NT2/D1 (cell line): ENCODE results near the gene MEOX2.

Experiments
- YY1 ChIP-seq: IDR thresholded peaks from 2 replicates; pipeline ENCODE4 v1.6.1; 2011; ENCODE audit not compliant: insufficient read length, insufficient read depth
- ZNF274 ChIP-seq: IDR thresholded peaks from 2 replicates; pipeline ENCODE4 v1.6.1; 2011; ENCODE audit warnings: mild to moderate bottlenecking, low read depth, low read length

- TF ChIP-seq ZNF274 (no peak), YY1 (no peak)
Observed at GRCh38 chr7:15593382-15593781, 93.1 kb downstream of the MEOX2 start.
